ENCODE measurements around the gene SYNDIG1.

Gene SYNDIG1

DNA sequence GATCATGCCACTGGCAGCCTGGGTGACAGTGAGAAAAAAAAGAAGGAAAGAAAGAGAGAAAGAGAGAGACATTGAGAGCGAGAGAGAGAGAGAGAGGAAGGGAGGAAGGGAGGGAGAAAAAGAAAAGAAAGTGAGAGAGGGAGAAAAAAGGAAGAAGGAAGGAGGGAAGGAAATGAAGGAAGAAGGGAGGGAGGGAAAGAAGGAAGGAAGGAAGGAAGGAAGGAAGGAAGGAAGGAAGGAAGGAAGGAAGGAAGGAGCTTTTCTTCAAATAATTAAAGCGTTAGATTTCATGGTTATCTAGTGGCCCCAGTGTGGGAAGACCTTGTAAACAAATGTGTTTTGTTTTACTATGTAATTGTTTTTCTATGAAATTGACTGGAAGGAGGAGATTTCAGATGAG lies 170.8 kb downstream of the SYNDIG1 start:
- no peak for DNase-seq (ENCODE audit: low read depth)
- no peak overlapping the region for H3K4me3 ChIP-seq (ENCODE audit: low read length)
- TF ChIP-seq, protein P1, sequence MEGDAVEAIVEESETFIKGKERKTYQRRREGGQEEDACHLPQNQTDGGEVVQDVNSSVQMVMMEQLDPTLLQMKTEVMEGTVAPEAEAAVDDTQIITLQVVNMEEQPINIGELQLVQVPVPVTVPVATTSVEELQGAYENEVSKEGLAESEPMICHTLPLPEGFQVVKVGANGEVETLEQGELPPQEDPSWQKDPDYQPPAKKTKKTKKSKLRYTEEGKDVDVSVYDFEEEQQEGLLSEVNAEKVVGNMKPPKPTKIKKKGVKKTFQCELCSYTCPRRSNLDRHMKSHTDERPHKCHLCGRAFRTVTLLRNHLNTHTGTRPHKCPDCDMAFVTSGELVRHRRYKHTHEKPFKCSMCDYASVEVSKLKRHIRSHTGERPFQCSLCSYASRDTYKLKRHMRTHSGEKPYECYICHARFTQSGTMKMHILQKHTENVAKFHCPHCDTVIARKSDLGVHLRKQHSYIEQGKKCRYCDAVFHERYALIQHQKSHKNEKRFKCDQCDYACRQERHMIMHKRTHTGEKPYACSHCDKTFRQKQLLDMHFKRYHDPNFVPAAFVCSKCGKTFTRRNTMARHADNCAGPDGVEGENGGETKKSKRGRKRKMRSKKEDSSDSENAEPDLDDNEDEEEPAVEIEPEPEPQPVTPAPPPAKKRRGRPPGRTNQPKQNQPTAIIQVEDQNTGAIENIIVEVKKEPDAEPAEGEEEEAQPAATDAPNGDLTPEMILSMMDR (IDR thresholded peaks at IDR 0.05; ENCODE audit: insufficient read depth, low read depth, low read length, missing control alignments): no peak

DNA sequence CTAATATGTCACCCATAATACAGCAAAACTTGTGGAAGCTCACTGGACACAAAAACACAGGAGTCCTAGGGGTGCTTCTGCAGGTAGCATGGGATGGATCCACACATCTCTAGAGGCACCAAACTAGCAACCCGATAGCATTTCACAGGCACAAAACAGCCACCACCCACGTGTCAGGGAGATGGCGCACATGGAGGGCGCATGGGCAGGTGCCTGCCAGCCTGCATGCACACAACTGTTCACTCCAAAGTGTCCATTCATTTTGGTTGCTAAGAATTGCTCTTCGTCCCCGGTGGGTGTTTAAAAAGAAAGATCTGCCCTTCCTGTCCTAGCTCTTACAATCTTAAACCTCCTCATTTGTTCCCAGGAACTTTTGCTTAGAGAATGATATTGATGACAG lies 171.3 kb downstream of the SYNDIG1 start:
- DNase-seq (ENCODE audit: low read depth): no peak
- TF ChIP-seq, protein P1 (IDR thresholded peaks at IDR 0.05; ENCODE audit: insufficient read depth, low read depth, low read length, missing control alignments): no peak
- no peak overlapping the region for H3K4me3 ChIP-seq (ENCODE audit: low read length)

DNA sequence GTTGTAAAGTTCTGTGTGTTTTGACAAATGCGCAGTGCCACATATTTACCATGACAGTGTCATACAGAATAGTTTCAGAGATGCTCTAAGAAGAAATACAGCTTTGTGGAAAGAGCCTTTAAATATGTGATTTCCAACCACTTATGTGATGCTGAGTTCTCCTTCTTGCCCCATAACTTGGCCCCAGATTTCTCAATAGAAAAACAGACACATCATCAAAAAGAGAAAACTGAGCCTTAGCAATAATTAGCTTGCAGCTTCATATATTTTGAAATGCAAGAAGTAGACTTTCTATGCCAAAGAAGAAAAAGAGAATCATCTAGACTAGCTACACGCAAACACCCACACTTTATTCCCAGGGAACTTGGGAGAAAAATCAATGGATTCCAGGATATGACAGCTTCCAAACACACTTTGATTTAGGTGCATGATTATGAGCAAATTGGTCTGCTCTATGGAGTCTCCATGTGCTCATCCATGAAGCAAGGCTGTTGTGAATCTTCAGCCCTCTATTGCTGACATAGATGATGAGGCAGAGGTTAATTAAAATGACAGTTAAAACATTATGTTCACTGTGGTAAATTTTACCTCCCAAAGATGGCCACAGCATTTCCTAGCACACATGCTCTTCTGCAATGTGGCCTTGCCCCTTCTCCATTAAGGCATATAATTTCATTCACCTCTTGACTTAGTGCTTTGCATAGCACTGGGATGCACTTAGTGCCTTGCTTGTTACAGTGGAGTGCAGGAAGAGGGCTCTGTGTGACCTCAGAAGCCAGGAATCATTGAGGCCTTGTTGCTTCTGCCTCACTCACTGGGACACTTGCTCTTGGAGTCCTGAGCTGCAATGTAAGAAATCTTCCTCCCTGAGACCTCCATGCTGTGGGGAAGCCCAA lies 174.6 kb downstream of the SYNDIG1 start:
- H3K4me3 ChIP-seq (ENCODE audit: low read length): no peak overlapping the region
- TF ChIP-seq, protein P1 (IDR thresholded peaks at IDR 0.05; ENCODE audit: insufficient read depth, low read depth, low read length, missing control alignments): no peak
- DNase-seq (ENCODE audit: low read depth): no peak

DNA sequence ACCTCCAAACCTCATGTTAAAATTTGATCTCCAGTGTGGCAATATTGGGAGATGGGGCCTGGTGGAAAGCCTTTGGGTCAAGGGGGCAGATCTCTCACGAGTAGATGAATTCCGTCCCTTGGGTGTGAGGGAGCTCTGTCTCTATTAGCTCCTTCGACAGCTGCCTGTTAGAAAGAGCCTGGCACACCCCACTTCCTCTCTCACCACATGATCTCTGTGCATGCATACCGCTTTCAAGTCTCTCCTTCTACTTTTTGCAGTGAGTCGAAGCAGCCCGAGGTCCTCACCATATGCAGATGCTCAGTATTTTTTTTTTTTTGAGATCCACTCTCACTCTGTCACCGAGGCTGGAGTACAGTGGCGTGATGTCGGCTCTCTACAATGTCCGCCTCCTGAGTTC lies 176.9 kb downstream of the SYNDIG1 start:
- TF ChIP-seq, protein P1 (IDR thresholded peaks at IDR 0.05; ENCODE audit: insufficient read depth, low read depth, low read length, missing control alignments): no peak
- DNase-seq (ENCODE audit: low read depth): no peak
- no peak overlapping the region for H3K4me3 ChIP-seq (ENCODE audit: low read length)

DNA sequence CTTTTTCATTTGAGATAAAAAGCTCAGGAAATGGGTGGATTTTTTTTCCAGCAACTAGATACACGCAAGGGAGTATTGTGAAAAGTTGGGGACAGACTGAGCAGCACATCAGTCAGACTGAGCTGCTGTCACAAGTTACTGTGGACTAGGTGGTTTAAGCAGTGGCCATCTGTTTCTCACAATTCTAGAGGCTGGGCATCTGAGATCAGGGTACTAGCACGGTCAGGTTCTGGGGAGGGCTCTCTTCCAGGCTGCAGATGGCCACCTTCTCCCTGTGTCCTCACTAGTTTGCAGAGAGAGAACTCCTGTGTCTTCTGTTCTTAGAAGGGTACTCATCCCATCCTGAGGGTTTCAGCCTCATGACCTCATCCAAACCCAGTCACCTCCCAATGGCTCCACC lies 178.3 kb downstream of the SYNDIG1 start:
- TF ChIP-seq, protein P1 (IDR thresholded peaks at IDR 0.05; ENCODE audit: insufficient read depth, low read depth, low read length, missing control alignments): no peak
- DNase-seq (ENCODE audit: low read depth): no peak
- no peak overlapping the region for H3K4me3 ChIP-seq (ENCODE audit: low read length)

DNA sequence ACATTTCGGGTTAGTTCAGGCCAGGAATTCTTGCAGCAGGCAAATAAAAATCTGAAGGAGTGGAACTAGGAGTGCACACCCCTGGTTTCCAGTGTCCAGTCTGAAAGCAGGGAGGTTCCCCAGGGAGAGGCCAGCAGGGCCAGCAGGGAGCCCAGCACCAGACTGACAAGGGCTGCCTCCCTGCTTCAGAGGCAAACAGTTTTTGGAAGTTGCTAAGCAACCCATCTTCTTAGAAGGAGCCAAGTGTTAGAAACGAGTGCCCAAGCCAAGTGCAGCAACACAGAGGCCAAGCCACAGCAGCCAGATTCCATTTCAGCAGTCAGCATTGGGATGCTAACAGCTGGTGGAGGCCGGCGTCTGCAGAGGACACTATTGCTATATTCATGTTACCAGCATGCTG lies 179.1 kb downstream of the SYNDIG1 start:
- DNase-seq (ENCODE audit: low read depth): no peak
- H3K4me3 ChIP-seq (ENCODE audit: low read length): no peak overlapping the region
- TF ChIP-seq, protein P1 (IDR thresholded peaks at IDR 0.05; ENCODE audit: insufficient read depth, low read depth, low read length, missing control alignments): no peak

DNA sequence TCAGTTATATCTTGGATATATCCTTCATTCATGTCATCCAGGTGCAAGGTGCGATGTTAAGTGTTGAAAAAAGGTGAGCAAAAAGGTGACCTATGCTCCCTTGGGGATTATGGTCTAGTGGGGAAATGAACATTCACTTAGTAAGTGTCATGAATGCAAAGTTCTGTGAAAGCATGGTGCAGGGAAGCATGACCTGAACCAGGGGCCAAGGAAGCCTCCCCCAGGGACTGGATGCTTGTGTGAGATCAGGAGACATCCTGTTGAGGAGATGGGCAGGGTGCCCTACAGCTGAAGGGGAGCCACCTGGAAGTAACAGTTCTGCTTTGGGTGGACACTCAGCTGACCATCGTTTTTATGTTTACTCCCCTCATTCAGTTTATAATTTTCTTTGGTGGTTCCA lies 179.5 kb downstream of the SYNDIG1 start:
- TF ChIP-seq, protein P1 (IDR thresholded peaks at IDR 0.05; ENCODE audit: insufficient read depth, low read depth, low read length, missing control alignments): no peak
- no peak for DNase-seq (ENCODE audit: low read depth)
- no peak overlapping the region for H3K4me3 ChIP-seq (ENCODE audit: low read length)

Data from epithelial cell of esophagus (primary cell).